HCT116 (cell line): ENCODE data around the gene SHC1. TPM values are rescaled to one million over a fixed set of nuclear protein-coding genes. Genes with fewer than 3 reads are reported as not detected.
"Not testable (repeated sequence)": the region's sequence is repeated elsewhere in the genome, so short reads cannot be mapped to it uniquely, and the experiment has no call there.

ENCODE experiments used
- ATAC-seq: fragments of 200-7000 bp; cut with Tn5 transposase; 2 replicates; pipeline ENCODE4 v1.9.1; 2020; ENCODE audit warnings: mild to moderate bottlenecking, moderate library complexity
- BruUV-seq: library from RNA; stranded (reverse); fragments of 400-500 nt; replicated peaks from 2 replicates; lab custom pipeline; 2021; lab: Mats Ljungman, UMichigan
- CTCF ChIA-PET: fragments of 300-600 bp; sonication (Branson Sonifier 250); formaldehyde crosslinking; loops from one replicate; lab custom pipeline; 2021; ENCODE audit warnings: antibody characterized with exemption; lab: Charles Lee
- POLR2A ChIA-PET: fragments of 300-600, 350-600 bp; sonication (Branson Sonifier 250); formaldehyde crosslinking; loops from one replicate; lab custom pipeline; 2021; ENCODE audit warnings: antibody characterized with exemption; lab: Charles Lee
- RAD21 ChIA-PET, 2 experiments: fragments of 300-600 bp; sonication (Branson Sonifier 250); formaldehyde crosslinking; loops; one replicate each; lab custom pipeline; 2023; ENCODE audit warnings: low total read pairs in 2 of 2; ENCODE audit not compliant: uncharacterized antibody in 2 of 2, unreplicated experiment in 2 of 2, low non-redundant PET in 1 of 2; lab: Charles Lee
- DNase-seq: peaks from one replicate; pipeline ENCODE4 v3.0.0-alpha.2; 2010; ENCODE audit warnings: low read depth, low spot score
- H2AFZ ChIP-seq: fragments of 200-600 bp; shearing (Covaris generic), sonication (generic); 2 replicates; pipeline ENCODE4 v1.6.1; 2017; ENCODE audit warnings: low read depth, mixed run types, mixed read lengths, antibody characterized with exemption, low read length; ENCODE audit not compliant: poor library complexity, severe bottlenecking
- H3K27ac ChIP-seq: 2 replicates; pipeline ENCODE4 v1.5.1; 2012; ENCODE audit warnings: low read depth, low read length
- H3K27me3 ChIP-seq: fragments of 200-600 bp; sonication (generic); 2 replicates; pipeline ENCODE4 v1.6.1; 2016; ENCODE audit warnings: mixed run types, low read length, mixed read lengths; ENCODE audit not compliant: insufficient read depth
- H3K36me3 ChIP-seq, 2 experiments: fragments of 200-500 bp in 1 of 2; fragments of 200-600 bp in 1 of 2; sonication (Bioruptor generic) in 1 of 2; sonication (generic) in 1 of 2; 2 replicates each; pipeline versions ENCODE4 v1.5.1 to v1.6.1; 2014 to 2016; ENCODE audit warnings: low read length in 2 of 2, inconsistent platforms in 1 of 2, mixed read lengths in 1 of 2, mixed run types in 1 of 2; ENCODE audit not compliant: insufficient read depth in 2 of 2, control insufficient read depth in 1 of 2
- H3K4me1 ChIP-seq, 2 experiments: fragments of 200-600 bp in 1 of 2; sonication (generic) in 1 of 2; 2 replicates each; pipeline versions ENCODE4 v1.5.1 to v1.6.1; 2012 to 2017; ENCODE audit warnings: low read length in 2 of 2, inconsistent platforms in 1 of 2, mild to moderate bottlenecking in 1 of 2, mixed read lengths in 1 of 2, mixed run types in 1 of 2, moderate library complexity in 1 of 2; ENCODE audit not compliant: insufficient read depth in 2 of 2, control insufficient read depth in 1 of 2
- H3K4me2 ChIP-seq: fragments of 200-600 bp; sonication (generic); 2 replicates; pipeline ENCODE4 v1.6.1; 2017; ENCODE audit warnings: mixed run types, low read length, mixed read lengths
- H3K4me3 ChIP-seq, 2 experiments: fragments of 200-600 bp in 1 of 2; sonication (generic) in 1 of 2; replicated peaks in 1 of 2; 2 replicates each; pipeline ENCODE4 v1.5.1; 2011 to 2016; ENCODE audit warnings: low read length in 2 of 2, control low read depth in 1 of 2, low read depth in 1 of 2, mild to moderate bottlenecking in 1 of 2, mixed read lengths in 1 of 2, mixed run types in 1 of 2
- H3K79me2 ChIP-seq: fragments of 200-600 bp; sonication (generic); 2 replicates; pipeline ENCODE4 v1.6.1; 2017; ENCODE audit warnings: mild to moderate bottlenecking, mixed run types, low read length, moderate library complexity, mixed read lengths; ENCODE audit not compliant: insufficient read depth
- H3K9ac ChIP-seq: fragments of 200-600 bp; sonication (generic); 2 replicates; pipeline ENCODE4 v1.6.1; 2016; ENCODE audit warnings: low read length, mixed read lengths
- H3K9me2 ChIP-seq: fragments of 200-600 bp; sonication (generic), shearing (Covaris generic); 2 replicates; pipeline ENCODE4 v1.6.1; 2017; ENCODE audit warnings: mixed run types, mild to moderate bottlenecking, moderate library complexity; ENCODE audit not compliant: insufficient read depth
- H3K9me3 ChIP-seq, 2 experiments: fragments of 200-500 bp in 1 of 2; fragments of 200-600 bp in 1 of 2; sonication (Bioruptor generic) in 1 of 2; sonication (generic) in 1 of 2; 2 replicates each; pipeline ENCODE4 v1.6.1; 2014 to 2017; ENCODE audit warnings: low read length in 2 of 2, mixed read lengths in 2 of 2, inconsistent platforms in 1 of 2, low read depth in 1 of 2, mild to moderate bottlenecking in 1 of 2, mixed run types in 1 of 2, moderate library complexity in 1 of 2; ENCODE audit not compliant: control insufficient read depth in 1 of 2, insufficient read depth in 1 of 2
- H4K20me1 ChIP-seq: fragments of 200-600 bp; sonication (generic), shearing (Covaris generic); 2 replicates; pipeline ENCODE4 v1.6.1; 2017; ENCODE audit warnings: mixed run types, mild to moderate bottlenecking, moderate library complexity; ENCODE audit not compliant: insufficient read depth
- EZH2 ChIP-seq: fragments of 200-600 bp; sonication (generic); IDR thresholded peaks from 2 replicates; pipeline ENCODE4 v1.6.1; 2017; ENCODE audit warnings: antibody characterized with exemption, mixed run types
- JUND ChIP-seq: IDR thresholded peaks from 2 replicates; pipeline ENCODE4 v1.6.1; 2012
- POLR2A ChIP-seq: IDR thresholded peaks from 2 replicates; pipeline ENCODE4 v1.7.0; 2011; ENCODE audit warnings: borderline replicate concordance; ENCODE audit not compliant: insufficient read depth, insufficient read length; ENCODE audit errors: extremely low read depth
- REST ChIP-seq: IDR thresholded peaks from 2 replicates; pipeline ENCODE4 v1.6.1; 2012; ENCODE audit warnings: low read depth
- TCF7L2 ChIP-seq: IDR thresholded peaks from 2 replicates; pipeline ENCODE4 v1.7.0; 2011; ENCODE audit warnings: borderline replicate concordance, inconsistent platforms; ENCODE audit not compliant: insufficient read depth, insufficient read length; ENCODE audit errors: extremely low read depth
- intact Hi-C: fragments of 100-400 bp; cut with micrococcal nuclease; formaldehyde crosslinking; loops from 2 replicates; pipeline ENCODE4 v1.10.0; 2022
- total RNA-seq: library from RNA; stranded (reverse); gene quantifications from one replicate; pipeline ENCODE4 v1.2.1, GENCODE V29; 2021; ENCODE audit not compliant: unreplicated experiment
- TF ChIP-seq, protein P1 (sequence below), 3 experiments: fragments of 200-600 bp in 1 of 3; sonication (generic) in 1 of 3; IDR thresholded peaks in 2 of 3; conservative IDR thresholded peaks in 1 of 3; 2 replicates each; pipeline ENCODE4 v1.5.1; 2012 to 2017; ENCODE audit warnings: low read depth in 2 of 3, low read length in 2 of 3, antibody characterized with exemption in 1 of 3, borderline replicate concordance in 1 of 3, control low read depth in 1 of 3, mild to moderate bottlenecking in 1 of 3, mixed read lengths in 1 of 3, mixed run types in 1 of 3, moderate library complexity in 1 of 3; ENCODE audit not compliant: insufficient read depth in 1 of 3

SHC1 gene
- total RNA-seq, 1 experiment from 2014 or later: 148 TPM

GRCh38 chr1:154987326-154987725, 16.8 kb upstream of the SHC1 start (continued):
- TF ChIP-seq JUND (no peak), POLR2A (no peak), EZH2 (no peak), TCF7L2 (no peak), REST (no peak)
- TF ChIP-seq, protein P1, sequence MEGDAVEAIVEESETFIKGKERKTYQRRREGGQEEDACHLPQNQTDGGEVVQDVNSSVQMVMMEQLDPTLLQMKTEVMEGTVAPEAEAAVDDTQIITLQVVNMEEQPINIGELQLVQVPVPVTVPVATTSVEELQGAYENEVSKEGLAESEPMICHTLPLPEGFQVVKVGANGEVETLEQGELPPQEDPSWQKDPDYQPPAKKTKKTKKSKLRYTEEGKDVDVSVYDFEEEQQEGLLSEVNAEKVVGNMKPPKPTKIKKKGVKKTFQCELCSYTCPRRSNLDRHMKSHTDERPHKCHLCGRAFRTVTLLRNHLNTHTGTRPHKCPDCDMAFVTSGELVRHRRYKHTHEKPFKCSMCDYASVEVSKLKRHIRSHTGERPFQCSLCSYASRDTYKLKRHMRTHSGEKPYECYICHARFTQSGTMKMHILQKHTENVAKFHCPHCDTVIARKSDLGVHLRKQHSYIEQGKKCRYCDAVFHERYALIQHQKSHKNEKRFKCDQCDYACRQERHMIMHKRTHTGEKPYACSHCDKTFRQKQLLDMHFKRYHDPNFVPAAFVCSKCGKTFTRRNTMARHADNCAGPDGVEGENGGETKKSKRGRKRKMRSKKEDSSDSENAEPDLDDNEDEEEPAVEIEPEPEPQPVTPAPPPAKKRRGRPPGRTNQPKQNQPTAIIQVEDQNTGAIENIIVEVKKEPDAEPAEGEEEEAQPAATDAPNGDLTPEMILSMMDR (IDR thresholded peaks at IDR 0.05 in 2 of 3, conservative IDR thresholded peaks at IDR 0.05 in 1 of 3; ENCODE audit: borderline replicate concordance in 1 of 3, insufficient read depth in 1 of 3, low read depth in 2 of 3, low read length in 2 of 3): no peak

GRCh38 chr1:154986736-154987135, 16.2 kb upstream of the SHC1 start:
- ATAC-seq, H2AFZ ChIP-seq, RAD21 ChIA-PET, H3K9me2 ChIP-seq, H3K9ac ChIP-seq, DNase-seq, CTCF ChIA-PET, H4K20me1 ChIP-seq, H3K9me3 ChIP-seq, intact Hi-C loops, H3K4me3 ChIP-seq, BruUV-seq, H3K27ac ChIP-seq, H3K27me3 ChIP-seq, H3K4me2 ChIP-seq, POLR2A ChIA-PET: not testable (repeated sequence)
- peaks cover 65% of the 10 kb centered on the region for H3K79me2 ChIP-seq
- peaks cover 10 to 19% of the 10 kb centered on the region in 2 experiments; a peak in 3 of 4 replicates for H3K4me1 ChIP-seq
- peaks cover 12 to 25% of the 10 kb centered on the region in 2 experiments; a peak in 3 of 4 replicates for H3K36me3 ChIP-seq
